ENCODE measurements around the gene MYO3B. TPM values are rescaled to one million over a fixed set of nuclear protein-coding genes. Genes with fewer than 3 reads are reported as not detected.
"Not testable (repeated sequence)": the region's sequence is repeated elsewhere in the genome, so short reads cannot be mapped to it uniquely, and the experiment has no call there.

Gene MYO3B
- total RNA-seq, 3 donors from 2014 or later (not counting 1 experiment from before 2014, with no cell fraction given): 0.68 to 0.88 (median 0.75) TPM

GRCh38 chr2:170428868-170429267, 250.9 kb downstream of the MYO3B start:
- Histone ChIP-seq H3K36me3 (ENCODE audit: control insufficient read depth, insufficient read depth, low read length) (no peaks in the 10 kb centered on the region), H3K4me1 (ENCODE audit: control insufficient read depth, insufficient read depth, low read length) (no peaks in the 10 kb centered on the region), H3K27me3 (ENCODE audit: control insufficient read depth, insufficient read depth, low read length) (no peaks in the 10 kb centered on the region), H3K4me3 (ENCODE audit: low read length) (no peak overlapping the region), H3K9me3 (ENCODE audit: control insufficient read depth, insufficient read depth, low read length) (no peaks in the 10 kb centered on the region), H3K27ac (ENCODE audit: low read length) (no peak overlapping the region)
- intact Hi-C loops (cut with micrococcal nuclease): no loop called here
- Mint-ChIP-seq H3K36me3 (no peaks in the 10 kb centered on the region), H3K9me3 (no peaks in the 10 kb centered on the region), H3K4me1 (peaks cover 0 to 7% of the 10 kb centered on the region in 2 donors), H3K27ac (no peak overlapping the region), H3K27me3 (ENCODE audit: low read depth in 2 of 2) (peaks cover 7 to 13% of the 10 kb centered on the region in 2 donors), H3K4me3 (no peak overlapping the region)
- ATAC-seq (no peak), DNase-seq (no peak)
- WGBS (ENCODE audit: insufficient coverage): 100% methylated on average over 1 of the region's 2 CpGs
- TF ChIP-seq CTCF (IDR thresholded peaks at IDR 0.05): no peak

- Histone ChIP-seq H3K36me3 (ENCODE audit: control insufficient read depth, insufficient read depth, low read length) (no peaks in the 10 kb centered on the region), H3K4me1 (ENCODE audit: control insufficient read depth, insufficient read depth, low read length) (peaks cover 16% of the 10 kb centered on the region), H3K27ac (ENCODE audit: low read length) (no peak overlapping the region), H3K27me3 (ENCODE audit: control insufficient read depth, insufficient read depth, low read length) (no peaks in the 10 kb centered on the region), H3K4me3 (ENCODE audit: low read length) (no peak overlapping the region), H3K9me3 (ENCODE audit: control insufficient read depth, insufficient read depth, low read length) (no peaks in the 10 kb centered on the region)
- no peak overlapping the region for H3K27ac Mint-ChIP-seq
- no peaks in the 10 kb centered on the region for H3K36me3 Mint-ChIP-seq
- no peaks in the 10 kb centered on the region for H3K9me3 Mint-ChIP-seq
- no peak for DNase-seq
- H3K27me3 Mint-ChIP-seq (ENCODE audit: low read depth in 2 of 2): peaks cover 11 to 18% of the 10 kb centered on the region in 2 donors
- TF ChIP-seq CTCF (IDR thresholded peaks at IDR 0.05): no peak
- no peak overlapping the region for H3K4me3 Mint-ChIP-seq
- peaks cover 24 to 30% of the 10 kb centered on the region in 2 donors for H3K4me1 Mint-ChIP-seq
- intact Hi-C loops (cut with micrococcal nuclease): no loop called here
- ATAC-seq: no peak
- 100% methylated on average over 2 of the region's 4 CpGs for WGBS (ENCODE audit: insufficient coverage)
Measured at GRCh38 chr2:170432823-170433222, 254.9 kb downstream of the MYO3B start.

- peaks cover 11 to 21% of the 10 kb centered on the region in 2 donors for H3K27me3 Mint-ChIP-seq (ENCODE audit: low read depth in 2 of 2)
- 97% methylated on average over 2 of the region's 2 CpGs for WGBS (ENCODE audit: insufficient coverage)
- H3K4me1 Mint-ChIP-seq: peaks cover 24 to 34% of the 10 kb centered on the region in 2 donors
- H3K36me3 ChIP-seq (ENCODE audit: control insufficient read depth, insufficient read depth, low read length): no peaks in the 10 kb centered on the region
- H3K4me3 ChIP-seq (ENCODE audit: low read length): no peak overlapping the region
- H3K9me3 Mint-ChIP-seq: no peaks in the 10 kb centered on the region
- H3K27me3 ChIP-seq (ENCODE audit: control insufficient read depth, insufficient read depth, low read length): no peaks in the 10 kb centered on the region
- no peak overlapping the region for H3K27ac Mint-ChIP-seq
- H3K27ac ChIP-seq (ENCODE audit: low read length): no peak overlapping the region
- peaks cover 16% of the 10 kb centered on the region for H3K4me1 ChIP-seq (ENCODE audit: control insufficient read depth, insufficient read depth, low read length)
- H3K9me3 ChIP-seq (ENCODE audit: control insufficient read depth, insufficient read depth, low read length): no peaks in the 10 kb centered on the region
- H3K4me3 Mint-ChIP-seq: no peak overlapping the region
- TF ChIP-seq CTCF (IDR thresholded peaks at IDR 0.05): no peak
- no peak for ATAC-seq
- intact Hi-C loops (cut with micrococcal nuclease): no loop called here
- H3K36me3 Mint-ChIP-seq: no peaks in the 10 kb centered on the region
- no peak for DNase-seq
Measured at GRCh38 chr2:170433448-170433847, 255.5 kb downstream of the MYO3B start.

GRCh38 chr2:170434396-170434795, 256.4 kb downstream of the MYO3B start:
- peaks cover 16% of the 10 kb centered on the region for H3K4me1 ChIP-seq (ENCODE audit: control insufficient read depth, insufficient read depth, low read length)
- H3K27me3 ChIP-seq (ENCODE audit: control insufficient read depth, insufficient read depth, low read length); H3K9me3 ChIP-seq (ENCODE audit: control insufficient read depth, insufficient read depth, low read length); H3K36me3 Mint-ChIP-seq; H3K9me3 Mint-ChIP-seq; H3K27ac Mint-ChIP-seq; H3K4me3 ChIP-seq (ENCODE audit: low read length); H3K27ac ChIP-seq (ENCODE audit: low read length); H3K4me3 Mint-ChIP-seq; DNase-seq; ATAC-seq; H3K36me3 ChIP-seq (ENCODE audit: control insufficient read depth, insufficient read depth, low read length); intact Hi-C loops (cut with micrococcal nuclease): not testable (repeated sequence)
- H3K27me3 Mint-ChIP-seq (ENCODE audit: low read depth in 2 of 2): peaks cover 11 to 21% of the 10 kb centered on the region in 2 donors
- H3K4me1 Mint-ChIP-seq: peaks cover 24 to 34% of the 10 kb centered on the region in 2 donors
- WGBS (ENCODE audit: insufficient coverage): 98% methylated on average over 4 of the region's 5 CpGs
